Measurements from ENCODE around the gene STOML1. TPM values are rescaled to one million over a fixed set of nuclear protein-coding genes. Genes with fewer than 3 reads are reported as not detected.
"Not testable (repeated sequence)": the region's sequence is repeated elsewhere in the genome, so short reads cannot be mapped to it uniquely, and the experiment has no call there.

Gene STOML1
- total RNA-seq, 4 donors from 2014 or later = 16.6 to 29.1 (median 21.5) TPM

GRCh38 chr15:73962433-73962832, 29.7 kb downstream of the STOML1 start:
- Histone ChIP-seq H3K27ac (no peak overlapping the region), H3K36me3 (no peaks in the 10 kb centered on the region), H3K4me1 (peaks cover 0 to 20% (median 15%) of the 10 kb centered on the region in 4 donors), H3K9me3 (no peaks in the 10 kb centered on the region), H3K4me3 (no peak overlapping the region), H3K27me3 (no peaks in the 10 kb centered on the region)
- TF ChIP-seq EP300 (IDR thresholded peaks at IDR 0.05) (no peak), POLR2A (IDR thresholded peaks at IDR 0.05) (no peak), CTCF (IDR thresholded peaks at IDR 0.05) (no peak)
- DNase-seq (ENCODE audit: low spot score in 2 of 2) = no peak
- 70 to 81% methylated on average over 5 of the region's 5 CpGs for WGBS, 2 donors

DNA sequence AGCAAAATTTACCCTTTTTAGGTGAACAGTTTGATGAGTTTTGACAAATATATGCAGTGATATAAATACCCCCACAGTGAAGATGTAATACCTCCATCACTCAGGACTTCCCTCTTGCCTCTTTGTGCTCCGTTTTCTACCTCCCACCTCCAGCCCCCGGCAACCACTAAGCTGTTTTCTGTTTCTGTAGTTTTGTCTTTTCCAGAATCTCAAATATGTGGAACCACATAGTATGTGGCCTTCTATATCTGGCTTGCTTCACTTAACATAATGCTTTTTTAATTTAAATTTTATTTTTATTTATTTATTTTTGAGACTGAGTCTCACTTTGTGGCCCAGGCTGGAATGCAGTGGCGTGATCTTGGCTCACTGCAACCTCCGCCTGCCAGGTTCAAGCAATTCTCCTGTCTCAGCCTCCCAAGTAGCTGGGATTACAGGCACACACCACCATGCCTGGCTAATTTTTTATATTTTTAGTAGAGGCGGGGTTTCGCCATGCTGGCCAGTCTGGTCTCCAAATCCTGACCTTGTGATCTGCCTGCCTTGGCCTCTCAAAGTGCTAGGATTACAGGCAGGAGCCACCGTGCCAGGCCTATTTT, 31.5 kb downstream of the STOML1 start:
- DNase-seq (ENCODE audit: low spot score in 2 of 2) = not testable (repeated sequence)
- H3K4me1 ChIP-seq = peaks cover 0 to 20% (median 11%) of the 10 kb centered on the region in 4 donors

GRCh38 chr15:73959801-73960200, 32.3 kb downstream of the STOML1 start:
- no peaks in the 10 kb centered on the region for H3K36me3 ChIP-seq
- peaks cover 0 to 13% (median 5%) of the 10 kb centered on the region in 4 donors for H3K4me1 ChIP-seq
- no peaks in the 10 kb centered on the region for H3K27me3 ChIP-seq
- TF ChIP-seq CTCF (IDR thresholded peaks at IDR 0.05) (no peak), EP300 (IDR thresholded peaks at IDR 0.05) (no peak), POLR2A (IDR thresholded peaks at IDR 0.05) (no peak)
- WGBS, 2 donors = 85 to 88% methylated on average over 6 of the region's 6 CpGs
- no peak for DNase-seq (ENCODE audit: low spot score in 2 of 2)
- no peaks in the 10 kb centered on the region for H3K9me3 ChIP-seq
- H3K27ac ChIP-seq = no peak overlapping the region
- no peak overlapping the region for H3K4me3 ChIP-seq

More for the DNA sequence above, 31.5 kb downstream of the STOML1 start:
- not testable (repeated sequence) for H3K27me3 ChIP-seq, H3K9me3 ChIP-seq, H3K36me3 ChIP-seq, H3K27ac ChIP-seq, H3K4me3 ChIP-seq
- 89 to 93% methylated on average over 7 of the region's 7 CpGs for WGBS, 2 donors

- whole genome bisulfite sequencing, 2 donors = 51 to 54% methylated on average over 8 of the region's 8 CpGs
- no peak for DNase-seq (ENCODE audit: low spot score in 2 of 2)
- H3K36me3 ChIP-seq = no peaks in the 10 kb centered on the region
Measured at GRCh38 chr15:73959012-73959581, 33.0 kb downstream of the STOML1 start.

GRCh38 chr15:73957785-73958184, 34.3 kb downstream of the STOML1 start:
- Histone ChIP-seq H3K36me3 (no peaks in the 10 kb centered on the region), H3K4me3 (no peak overlapping the region), H3K27me3 (no peaks in the 10 kb centered on the region), H3K27ac (no peak overlapping the region), H3K4me1 (peaks cover 0 to 27% (median 5%) of the 10 kb centered on the region in 4 donors), H3K9me3 (no peaks in the 10 kb centered on the region)
- TF ChIP-seq CTCF (IDR thresholded peaks at IDR 0.05) = no peak
- TF ChIP-seq EP300 (IDR thresholded peaks at IDR 0.05) = no peak
- no peak for TF ChIP-seq POLR2A (IDR thresholded peaks at IDR 0.05)
- DNase-seq (ENCODE audit: low spot score in 2 of 2) = no peak
- WGBS, 2 donors = 73 to 79% methylated on average over 2 of the region's 2 CpGs

More at GRCh38 chr15:73959012-73959581, 33.0 kb downstream of the STOML1 start:
- H3K4me1 ChIP-seq = peaks cover 0 to 14% (median 5%) of the 10 kb centered on the region in 4 donors
- H3K27me3 ChIP-seq = no peaks in the 10 kb centered on the region
- H3K4me3 ChIP-seq = no peak overlapping the region
- no peaks in the 10 kb centered on the region for H3K9me3 ChIP-seq
- H3K27ac ChIP-seq = no peak overlapping the region
- no peak for TF ChIP-seq EP300 (IDR thresholded peaks at IDR 0.05)
- TF ChIP-seq CTCF (IDR thresholded peaks at IDR 0.05) = no peak
- TF ChIP-seq POLR2A (IDR thresholded peaks at IDR 0.05) = no peak
